Keratinocyte (primary cell): ENCODE measurements around the gene WIPF3. TPM values are rescaled to one million over a fixed set of nuclear protein-coding genes. Genes with fewer than 3 reads are reported as not detected.

ENCODE experiments used
- DNase-seq: peaks from one replicate; pipeline ENCODE4 v3.0.0-alpha.2; 2011; ENCODE audit warnings: low read depth, missing footprints, low spot score
- FAIRE-seq: peaks from 2 replicates; lab custom pipeline; 2011; peaks lifted over from hg19 to GRCh38; lab: Jason Lieb, UNC
- H2AFZ ChIP-seq: 2 replicates; pipeline ENCODE4 v1.6.0; 2012; ENCODE audit warnings: low read length, control low read depth, inconsistent platforms; ENCODE audit not compliant: control insufficient read depth
- H3K27ac ChIP-seq: 2 replicates; pipeline ENCODE4 v1.5.1; 2011; ENCODE audit warnings: low read length; ENCODE audit not compliant: control insufficient read depth, insufficient read depth
- H3K27me3 ChIP-seq: 3 replicates; pipeline ENCODE4 v1.6.0; 2011; ENCODE audit warnings: low read length; ENCODE audit not compliant: control insufficient read depth, insufficient read depth; ENCODE audit errors: extremely low read depth
- H3K36me3 ChIP-seq, 2 experiments: 2 replicates in 1 of 2; 3 replicates in 1 of 2; pipeline ENCODE4 v1.5.1; 2011; ENCODE audit warnings: low read length in 2 of 2, mild to moderate bottlenecking in 1 of 2; ENCODE audit not compliant: control insufficient read depth in 2 of 2, insufficient read depth in 2 of 2; ENCODE audit errors: extremely low read depth in 1 of 2
- H3K4me1 ChIP-seq: 3 replicates; pipeline ENCODE4 v1.5.1; 2011; ENCODE audit warnings: low read length; ENCODE audit not compliant: control insufficient read depth, insufficient read depth; ENCODE audit errors: extremely low read depth
- H3K4me2 ChIP-seq: 3 replicates; pipeline ENCODE4 v1.6.0; 2011; ENCODE audit warnings: low read depth, low read length; ENCODE audit not compliant: control insufficient read depth, insufficient read depth; ENCODE audit errors: extremely low read depth
- H3K4me3 ChIP-seq, 3 experiments: fragments of 200-600 bp in 1 of 3; sonication (generic) in 1 of 3; 2 replicates in 2 of 3; 3 replicates in 1 of 3; pipeline ENCODE4 v1.5.1; 2011 to 2016; ENCODE audit warnings: low read length in 3 of 3, mild to moderate bottlenecking in 3 of 3, control low read depth in 2 of 3, inconsistent platforms in 1 of 3, low read depth in 1 of 3, mixed read lengths in 1 of 3, mixed run types in 1 of 3, moderate library complexity in 1 of 3; ENCODE audit not compliant: control insufficient read depth in 2 of 3, insufficient read depth in 2 of 3; ENCODE audit errors: extremely low read depth in 1 of 3
- H3K79me2 ChIP-seq: 2 replicates; pipeline ENCODE4 v1.6.0; 2012; ENCODE audit warnings: low read length; ENCODE audit not compliant: control insufficient read depth, insufficient read depth
- H3K9ac ChIP-seq: 3 replicates; pipeline ENCODE4 v1.6.0; 2011; ENCODE audit warnings: low read length; ENCODE audit not compliant: control insufficient read depth, insufficient read depth; ENCODE audit errors: extremely low read depth
- H3K9me1 ChIP-seq: 3 replicates; pipeline ENCODE4 v1.6.0; 2011; ENCODE audit warnings: low read length; ENCODE audit not compliant: control insufficient read depth, insufficient read depth; ENCODE audit errors: extremely low read depth
- H3K9me3 ChIP-seq: 2 replicates; pipeline ENCODE4 v1.5.1; 2012; ENCODE audit warnings: low read depth, low read length; ENCODE audit not compliant: control insufficient read depth
- H4K20me1 ChIP-seq: 3 replicates; pipeline ENCODE4 v1.6.0; 2011; ENCODE audit warnings: low read length; ENCODE audit not compliant: control insufficient read depth, insufficient read depth; ENCODE audit errors: extremely low read depth
- EZH2 ChIP-seq: IDR thresholded peaks from one replicate; pipeline ENCODE4 v1.6.1; 2012; ENCODE audit warnings: inconsistent platforms, mild to moderate bottlenecking, low read length, moderate library complexity
- dilution Hi-C: fragments of 300-500 bp; cut with MboI; formaldehyde crosslinking; loops from one replicate; pipeline ENCODE4 v1.7.0; 2020; ENCODE audit warnings: low sequenced_read_pairs; ENCODE audit not compliant: extremely low pct_ligation_motif_present
- polyA plus RNA-seq, 5 experiments: library from polyadenylated mRNA; depleted of rRNA in 3 of 5; stranded (reverse) in 3 of 5; stranded (forward) in 1 of 5; unstranded in 1 of 5; fragments of >200 nt; gene quantifications; 1 replicate in 1 of 5; 2 replicates in 3 of 5; 3 replicates in 1 of 5; pipeline versions ENCODE4 v1.2.1 to v1.2.3, GENCODE V29; 2011 to 2012; ENCODE audit warnings: missing spikeins in 2 of 5, low read depth in 1 of 5, low replicate concordance in 1 of 5
- TF ChIP-seq, protein P1 (sequence below), 3 experiments: IDR thresholded peaks in 1 of 3; conservative IDR thresholded peaks in 1 of 3; optimal IDR thresholded peaks in 1 of 3; 2 replicates in 2 of 3; 3 replicates in 1 of 3; pipeline versions ENCODE3 to v1.5.1; 2011; ENCODE audit warnings: low read length in 3 of 3, mild to moderate bottlenecking in 3 of 3, moderate library complexity in 2 of 3, control low read depth in 1 of 3, inconsistent platforms in 1 of 3; ENCODE audit not compliant: insufficient read depth in 2 of 3; ENCODE audit errors: extremely low read depth in 1 of 3

The WIPF3 gene
- polyA plus RNA-seq, 1 donor (not counting 4 experiments of a cell fraction or from before 2014, with no cell fraction given) = 0.04 TPM

DNA sequence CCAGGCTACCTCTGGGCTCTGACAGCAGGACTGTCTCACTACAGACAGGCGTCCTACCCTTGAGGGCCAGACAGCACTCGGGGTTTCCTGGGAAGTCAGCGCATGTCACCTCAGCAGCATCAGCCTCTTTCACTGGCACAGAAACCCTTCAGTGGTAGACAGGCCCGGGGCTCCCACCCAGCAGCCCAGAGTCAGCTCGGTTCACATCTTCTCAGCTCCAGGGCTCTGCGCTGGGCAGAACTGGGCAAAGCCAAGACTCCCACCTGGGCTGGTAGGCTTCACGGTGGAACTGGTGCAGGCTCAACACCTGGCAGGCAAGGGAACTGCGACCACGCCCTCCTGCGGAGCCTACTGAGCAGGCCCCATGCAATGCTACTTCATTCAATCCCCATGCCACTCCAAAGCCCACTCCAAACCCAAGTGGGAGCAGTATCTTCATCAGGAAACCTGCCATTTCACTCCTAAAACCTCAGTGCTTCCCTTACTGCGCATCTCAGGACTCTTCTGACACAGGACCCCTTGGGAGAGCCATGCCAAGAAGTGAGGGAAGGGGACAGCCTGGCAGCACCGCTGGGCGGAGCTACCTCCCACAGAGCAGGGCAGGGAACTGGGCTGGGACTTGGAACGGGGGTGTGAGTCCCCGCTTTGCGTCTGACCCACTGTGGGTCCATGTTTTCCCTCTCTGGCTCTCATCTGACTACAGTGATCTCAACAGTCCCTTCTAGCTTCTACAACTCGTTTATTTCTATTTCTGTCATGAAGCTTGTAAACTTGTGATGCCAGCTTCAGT is 122.9 kb downstream of the WIPF3 start:
- Histone ChIP-seq H3K4me1 (no peaks in the 10 kb centered on the region), H4K20me1 (no peaks in the 10 kb centered on the region), H3K4me3 (no peak overlapping the region), H3K9ac (no peak overlapping the region), H3K36me3 (peaks cover 0 to 6% of the 10 kb centered on the region in 2 experiments), H3K9me3 (no peaks in the 10 kb centered on the region), H3K79me2 (no peaks in the 10 kb centered on the region), H3K27me3 (no peaks in the 10 kb centered on the region), H3K4me2 (no peak overlapping the region), H2AFZ (no peak overlapping the region), H3K27ac (no peak overlapping the region), H3K9me1 (no peaks in the 10 kb centered on the region)
- TF ChIP-seq EZH2 = no peak
- TF ChIP-seq, protein P1, sequence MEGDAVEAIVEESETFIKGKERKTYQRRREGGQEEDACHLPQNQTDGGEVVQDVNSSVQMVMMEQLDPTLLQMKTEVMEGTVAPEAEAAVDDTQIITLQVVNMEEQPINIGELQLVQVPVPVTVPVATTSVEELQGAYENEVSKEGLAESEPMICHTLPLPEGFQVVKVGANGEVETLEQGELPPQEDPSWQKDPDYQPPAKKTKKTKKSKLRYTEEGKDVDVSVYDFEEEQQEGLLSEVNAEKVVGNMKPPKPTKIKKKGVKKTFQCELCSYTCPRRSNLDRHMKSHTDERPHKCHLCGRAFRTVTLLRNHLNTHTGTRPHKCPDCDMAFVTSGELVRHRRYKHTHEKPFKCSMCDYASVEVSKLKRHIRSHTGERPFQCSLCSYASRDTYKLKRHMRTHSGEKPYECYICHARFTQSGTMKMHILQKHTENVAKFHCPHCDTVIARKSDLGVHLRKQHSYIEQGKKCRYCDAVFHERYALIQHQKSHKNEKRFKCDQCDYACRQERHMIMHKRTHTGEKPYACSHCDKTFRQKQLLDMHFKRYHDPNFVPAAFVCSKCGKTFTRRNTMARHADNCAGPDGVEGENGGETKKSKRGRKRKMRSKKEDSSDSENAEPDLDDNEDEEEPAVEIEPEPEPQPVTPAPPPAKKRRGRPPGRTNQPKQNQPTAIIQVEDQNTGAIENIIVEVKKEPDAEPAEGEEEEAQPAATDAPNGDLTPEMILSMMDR (optimal IDR thresholded peaks at IDR 0.05 in 1 of 3, IDR thresholded peaks at IDR 0.05 in 1 of 3, conservative IDR thresholded peaks at IDR 0.05 in 1 of 3; ENCODE audit: extremely low read depth in 1 of 3, insufficient read depth in 2 of 3, low read length in 3 of 3) = no peak
- no peak for FAIRE-seq
- dilution Hi-C loops = no loop called here
- no peak for DNase-seq

DNA sequence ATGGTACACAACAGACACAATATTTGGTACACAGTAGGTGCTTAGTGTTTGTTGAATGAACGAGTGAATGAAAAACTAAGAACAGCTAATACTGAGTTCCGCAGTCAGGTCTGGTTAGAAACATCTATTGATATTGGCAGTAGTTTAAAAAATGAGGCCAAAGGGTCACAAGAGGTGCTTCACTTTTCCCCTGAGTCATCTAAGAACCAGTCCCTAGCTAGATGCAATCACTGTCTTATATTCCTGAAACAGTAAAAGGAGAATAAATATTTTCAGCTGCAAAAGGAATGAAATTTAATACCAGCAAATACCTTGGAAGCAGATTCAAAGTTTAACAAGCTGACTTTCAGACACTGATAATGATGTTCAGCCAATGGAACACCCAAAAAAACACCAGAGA is 128.8 kb downstream of the WIPF3 start:
- dilution Hi-C loops = no loop called here
- H3K9ac ChIP-seq = no peak overlapping the region
- H2AFZ ChIP-seq = no peak overlapping the region
- H3K4me2 ChIP-seq = no peak overlapping the region
- no peak overlapping the region for H3K27ac ChIP-seq
- TF ChIP-seq EZH2 = no peak
- TF ChIP-seq, protein P1 (optimal IDR thresholded peaks at IDR 0.05 in 1 of 3, IDR thresholded peaks at IDR 0.05 in 1 of 3, conservative IDR thresholded peaks at IDR 0.05 in 1 of 3; ENCODE audit: extremely low read depth in 1 of 3, insufficient read depth in 2 of 3, low read length in 3 of 3) = no peak
- no peaks in the 10 kb centered on the region for H3K79me2 ChIP-seq
- no peaks in the 10 kb centered on the region for H3K4me1 ChIP-seq
- no peak overlapping the region for H3K4me3 ChIP-seq
- no peaks in the 10 kb centered on the region for H3K27me3 ChIP-seq
- DNase-seq = no peak
- peaks cover 14 to 24% of the 10 kb centered on the region in 2 experiments for H3K36me3 ChIP-seq
- no peaks in the 10 kb centered on the region for H3K9me1 ChIP-seq
- FAIRE-seq = no peak
- H3K9me3 ChIP-seq = no peaks in the 10 kb centered on the region
- no peaks in the 10 kb centered on the region for H4K20me1 ChIP-seq
